ENCODE measurements around the gene TAF1B.

- TF ChIP-seq CTCF (IDR thresholded peaks at IDR 0.05): no peak
- no peak for TF ChIP-seq POLR2A (IDR thresholded peaks at IDR 0.05)
Observed at GRCh38 chr2:9980520-9980919, 137.2 kb downstream of the TAF1B start.

Measured in body of pancreas (tissue), 4 donors.